HG03064 (cell line): ENCODE data around the gene MIF.
A peak's percentile ranks its signal among the peaks of the same experiment; 100 is the strongest.
"Not testable (repeated sequence)": the region's sequence is repeated elsewhere in the genome, so short reads cannot be mapped to it uniquely, and the experiment has no call there.

Experiments used
- ATAC-seq: cut with Tn5 transposase; IDR thresholded peaks from one replicate; pipeline ENCODE4 v1.9.1; 2021; ENCODE audit warnings: low read depth; ENCODE audit not compliant: unreplicated experiment

The MIF gene

DNA sequence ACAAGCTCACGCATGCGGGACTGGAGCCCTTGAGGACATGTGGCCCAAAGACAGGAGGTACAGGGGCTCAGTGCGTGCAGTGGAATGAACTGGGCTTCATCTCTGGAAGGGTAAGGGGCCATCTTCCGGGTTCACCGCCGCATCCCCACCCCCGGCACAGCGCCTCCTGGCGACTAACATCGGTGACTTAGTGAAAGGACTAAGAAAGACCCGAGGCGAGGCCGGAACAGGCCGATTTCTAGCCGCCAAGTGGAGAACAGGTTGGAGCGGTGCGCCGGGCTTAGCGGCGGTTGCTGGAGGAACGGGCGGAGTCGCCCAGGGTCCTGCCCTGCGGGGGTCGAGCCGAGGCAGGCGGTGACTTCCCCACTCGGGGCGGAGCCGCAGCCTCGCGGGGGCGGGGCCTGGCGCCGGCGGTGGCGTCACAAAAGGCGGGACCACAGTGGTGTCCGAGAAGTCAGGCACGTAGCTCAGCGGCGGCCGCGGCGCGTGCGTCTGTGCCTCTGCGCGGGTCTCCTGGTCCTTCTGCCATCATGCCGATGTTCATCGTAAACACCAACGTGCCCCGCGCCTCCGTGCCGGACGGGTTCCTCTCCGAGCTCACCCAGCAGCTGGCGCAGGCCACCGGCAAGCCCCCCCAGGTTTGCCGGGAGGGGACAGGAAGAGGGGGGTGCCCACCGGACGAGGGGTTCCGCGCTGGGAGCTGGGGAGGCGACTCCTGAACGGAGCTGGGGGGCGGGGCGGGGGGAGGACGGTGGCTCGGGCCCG is at the start of gene MIF:
MIF (plus strand) TSS at position 439 of the 765 bp plus-strand sequence; CDS start at position 531, 92 bp downstream.
- peak; percentile 85 for ATAC-seq

DNA sequence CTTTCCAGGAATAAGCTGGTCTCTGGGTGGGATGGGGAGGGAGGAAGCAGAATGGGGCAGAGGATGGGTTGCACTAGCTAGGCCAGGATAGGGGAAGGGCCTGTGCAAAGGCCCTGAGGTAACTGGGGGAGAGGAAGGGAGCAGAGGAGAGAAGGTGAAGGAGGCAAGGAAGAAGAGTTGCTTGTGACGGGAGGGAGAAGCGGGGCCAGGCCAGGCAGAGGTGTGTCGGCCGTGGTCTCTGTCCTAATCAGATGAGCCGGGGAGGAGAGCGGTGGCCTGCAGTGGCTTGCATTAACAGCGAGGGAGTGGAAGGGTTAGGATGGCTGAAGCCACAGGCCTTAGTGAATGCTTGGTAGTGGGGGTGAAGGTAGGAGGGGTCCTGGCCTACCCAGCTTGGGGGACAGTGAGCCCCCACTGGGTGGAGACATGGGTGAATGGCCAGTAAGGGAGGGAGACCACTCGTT is 49.4 kb upstream of the MIF start:
- ATAC-seq: no peak

DNA sequence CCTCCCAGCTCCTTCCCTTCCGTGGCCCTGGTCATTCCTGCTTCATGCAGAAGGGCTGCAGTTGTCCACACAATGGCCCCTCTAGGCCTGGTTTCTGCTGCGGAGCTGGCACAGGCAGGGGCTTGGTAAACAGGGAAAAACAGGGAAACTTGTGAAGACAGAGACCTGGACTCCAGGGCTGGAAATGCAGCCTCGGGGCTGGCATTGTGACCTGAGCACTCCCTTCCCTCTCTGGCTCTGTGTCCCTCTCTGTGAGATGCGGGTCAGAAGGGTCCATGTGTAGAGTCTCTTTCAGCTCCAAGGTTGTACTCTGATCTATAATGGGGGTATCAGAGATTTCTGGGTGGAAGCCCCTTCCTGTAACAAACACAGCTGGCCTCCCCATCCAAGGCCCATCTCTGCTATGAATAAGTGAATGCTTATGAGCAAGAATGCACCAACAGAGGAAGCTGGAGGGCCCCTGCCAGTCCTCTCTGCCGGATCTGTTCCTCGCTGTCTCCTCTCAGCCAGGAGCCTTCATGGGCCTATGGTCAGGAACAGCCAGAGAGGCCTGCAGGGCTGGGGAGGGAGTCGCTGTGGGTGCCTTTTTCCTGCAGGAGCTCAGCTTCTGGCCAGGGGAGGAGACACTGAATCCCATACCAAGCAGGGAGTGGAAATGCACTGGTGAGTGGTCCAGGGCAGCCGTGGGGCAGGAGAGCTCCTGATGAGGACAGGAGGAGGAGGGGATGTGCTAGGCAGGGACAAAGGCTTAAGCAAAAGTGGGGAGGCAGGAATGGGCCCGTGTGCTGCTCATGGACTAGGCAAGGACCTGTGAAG is 48.7 kb upstream of the MIF start:
- ATAC-seq: no peak

DNA sequence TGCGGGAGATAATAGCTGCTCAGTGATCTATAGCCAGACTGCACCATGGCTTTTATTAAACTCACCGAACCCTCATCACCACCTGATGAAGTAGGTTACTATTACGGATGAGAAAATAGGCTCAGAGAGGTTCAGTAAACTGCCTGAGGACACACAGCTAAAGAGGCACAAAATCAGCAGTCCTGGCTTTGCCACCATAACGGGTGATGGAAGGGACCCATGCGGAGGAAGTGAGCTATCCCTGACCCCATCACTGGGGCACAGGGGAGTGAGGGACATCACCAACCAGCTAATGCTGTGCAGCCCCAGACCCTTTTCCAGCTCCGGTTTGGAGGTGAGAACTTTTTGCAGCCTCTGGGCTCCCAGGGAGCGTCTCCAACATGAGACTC is 48.1 kb upstream of the MIF start:
- ATAC-seq: no peak

DNA sequence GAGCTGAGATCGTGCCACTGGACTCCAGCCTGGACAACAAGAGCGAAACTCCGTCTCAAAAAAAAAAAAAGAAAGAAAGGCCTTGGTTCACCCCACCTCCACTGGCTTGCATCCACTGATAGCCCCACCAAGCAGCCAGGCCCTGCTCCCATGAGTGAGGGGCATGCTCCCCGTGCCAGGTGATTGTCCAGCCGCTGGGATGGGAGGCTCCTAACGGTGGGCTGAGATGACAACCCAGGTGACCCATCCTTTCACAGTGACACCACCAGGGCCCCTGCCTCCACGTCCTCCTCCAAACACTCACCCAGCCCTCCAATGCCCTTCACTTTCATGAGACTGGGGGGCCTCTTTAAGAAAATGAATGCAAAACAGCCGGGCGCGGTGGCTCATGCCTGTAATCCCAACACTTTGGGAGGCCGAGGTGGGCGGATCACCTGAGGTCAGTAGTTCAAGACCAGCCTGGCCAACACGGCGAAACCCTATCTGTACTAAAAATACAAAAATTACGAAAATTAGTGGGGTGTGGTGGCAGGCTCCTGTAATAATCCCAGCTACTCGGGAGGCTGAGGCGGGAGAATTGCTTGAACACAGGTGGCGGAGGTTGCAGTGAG is 46.8 kb upstream of the MIF start:
- ATAC-seq: no peak

DNA sequence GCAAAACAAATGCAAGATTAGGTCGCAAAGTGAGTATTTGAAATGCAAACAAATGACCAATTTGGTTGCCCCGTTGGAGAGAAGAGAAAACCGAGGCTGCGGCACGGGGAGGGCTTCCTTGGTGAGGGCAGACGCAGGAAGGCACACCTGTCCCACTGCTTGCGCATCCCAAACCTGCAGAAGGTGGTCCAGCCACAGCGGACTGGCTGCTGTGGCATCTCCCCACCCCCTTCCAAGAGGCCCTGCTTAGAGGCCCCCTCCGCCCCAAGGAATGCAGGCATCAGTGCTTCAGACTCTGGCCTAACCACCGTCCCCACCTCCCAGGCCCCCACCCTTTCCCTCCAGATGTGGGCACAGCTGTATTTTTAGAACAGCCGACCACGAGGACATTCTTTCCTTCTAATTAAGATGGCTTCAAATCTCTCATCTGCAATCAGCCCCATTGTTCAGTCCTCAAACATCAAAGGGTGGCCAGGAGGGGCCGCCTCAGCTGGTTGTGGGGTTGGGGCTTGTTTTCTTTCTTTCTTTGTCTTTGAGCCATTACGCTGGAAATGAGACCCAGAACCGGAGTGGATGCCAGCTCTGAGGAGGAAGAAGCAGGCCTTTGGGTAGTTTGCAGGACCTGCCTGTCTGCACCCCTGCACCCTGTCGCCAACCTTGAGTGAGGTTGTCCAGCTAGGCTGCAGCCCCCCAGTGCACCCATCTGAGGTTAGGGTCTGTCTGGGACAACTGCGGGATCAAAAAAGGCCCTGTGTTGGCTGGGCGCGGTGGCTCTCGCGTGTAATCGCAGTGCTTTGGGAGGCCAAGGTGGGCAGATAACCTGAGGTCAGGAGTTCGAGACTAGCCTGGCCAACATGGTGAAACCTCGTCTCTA is 46.0 kb upstream of the MIF start:
- ATAC-seq: no peak

DNA sequence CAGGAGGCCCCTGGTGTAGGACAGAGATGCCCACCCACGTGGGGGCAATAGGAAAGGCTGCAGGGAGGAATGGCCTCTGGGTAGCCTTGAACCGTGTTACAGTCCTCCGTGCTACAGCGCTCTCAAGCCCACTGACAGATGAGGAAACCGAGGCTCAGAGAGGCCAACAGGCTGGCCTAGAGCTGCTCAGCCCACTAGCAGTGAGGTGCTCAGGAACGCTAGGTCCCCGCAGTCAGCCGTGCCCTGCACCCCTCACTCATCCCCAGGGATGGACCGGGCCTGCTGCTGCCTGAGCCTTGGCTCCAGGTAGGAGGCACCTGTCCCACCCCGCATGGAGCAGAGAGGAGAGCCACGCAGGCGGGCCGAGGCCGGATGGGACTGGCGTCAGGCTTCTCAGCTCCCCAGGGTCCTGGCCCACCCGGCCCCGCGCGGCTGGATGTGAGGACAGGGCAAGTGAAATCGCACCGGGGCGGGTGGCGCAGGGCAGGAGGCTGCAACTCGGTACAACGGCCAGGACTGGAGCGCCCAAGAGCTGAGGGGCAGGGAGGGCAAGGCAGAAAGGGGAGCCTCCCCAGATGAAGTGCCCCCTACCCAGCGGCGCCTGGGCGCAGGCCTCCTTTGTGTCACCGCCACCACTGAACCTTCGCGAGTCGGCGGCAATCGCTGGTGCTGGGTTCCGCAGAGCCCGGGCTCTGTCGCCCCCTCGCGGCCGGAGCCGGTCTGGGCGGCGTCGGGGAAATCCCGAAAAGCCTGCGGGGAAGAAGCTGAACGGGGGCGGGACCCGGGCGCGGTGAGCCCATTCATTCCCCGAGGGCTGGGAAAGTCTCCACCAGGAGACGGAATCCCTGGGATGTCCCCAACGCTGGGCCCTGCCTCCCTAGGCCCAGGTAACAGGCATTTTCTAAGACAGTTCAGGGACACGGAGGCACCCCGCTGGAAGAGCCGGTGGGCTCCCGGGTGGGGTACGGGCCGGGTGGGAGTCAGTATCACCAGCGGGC is 44.9 kb upstream of the MIF start:
- no peak for ATAC-seq

DNA sequence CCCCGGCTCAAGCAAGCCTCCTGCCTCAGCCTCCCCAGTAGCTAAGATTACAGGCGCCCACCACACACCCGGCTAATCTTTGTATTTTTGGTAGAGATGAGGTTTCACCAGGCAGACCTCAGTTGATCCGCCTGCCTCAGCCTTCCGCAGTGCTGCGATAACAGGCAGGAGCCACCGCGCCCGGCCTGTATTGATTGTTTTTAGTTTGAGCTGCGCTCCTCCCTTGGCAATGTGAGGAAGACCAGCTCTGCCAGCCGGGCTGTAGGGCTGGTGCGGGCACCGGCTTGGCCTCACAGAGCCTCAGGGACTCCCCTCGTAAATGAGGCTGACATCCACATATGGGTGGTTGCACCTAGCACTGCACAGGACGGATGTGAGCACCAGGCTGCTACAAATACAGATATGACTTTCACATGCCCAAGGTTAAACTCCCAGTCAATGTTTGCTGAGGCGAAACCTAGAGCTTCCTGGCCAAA is 44.0 kb upstream of the MIF start:
- ATAC-seq: peak; percentile 69

DNA sequence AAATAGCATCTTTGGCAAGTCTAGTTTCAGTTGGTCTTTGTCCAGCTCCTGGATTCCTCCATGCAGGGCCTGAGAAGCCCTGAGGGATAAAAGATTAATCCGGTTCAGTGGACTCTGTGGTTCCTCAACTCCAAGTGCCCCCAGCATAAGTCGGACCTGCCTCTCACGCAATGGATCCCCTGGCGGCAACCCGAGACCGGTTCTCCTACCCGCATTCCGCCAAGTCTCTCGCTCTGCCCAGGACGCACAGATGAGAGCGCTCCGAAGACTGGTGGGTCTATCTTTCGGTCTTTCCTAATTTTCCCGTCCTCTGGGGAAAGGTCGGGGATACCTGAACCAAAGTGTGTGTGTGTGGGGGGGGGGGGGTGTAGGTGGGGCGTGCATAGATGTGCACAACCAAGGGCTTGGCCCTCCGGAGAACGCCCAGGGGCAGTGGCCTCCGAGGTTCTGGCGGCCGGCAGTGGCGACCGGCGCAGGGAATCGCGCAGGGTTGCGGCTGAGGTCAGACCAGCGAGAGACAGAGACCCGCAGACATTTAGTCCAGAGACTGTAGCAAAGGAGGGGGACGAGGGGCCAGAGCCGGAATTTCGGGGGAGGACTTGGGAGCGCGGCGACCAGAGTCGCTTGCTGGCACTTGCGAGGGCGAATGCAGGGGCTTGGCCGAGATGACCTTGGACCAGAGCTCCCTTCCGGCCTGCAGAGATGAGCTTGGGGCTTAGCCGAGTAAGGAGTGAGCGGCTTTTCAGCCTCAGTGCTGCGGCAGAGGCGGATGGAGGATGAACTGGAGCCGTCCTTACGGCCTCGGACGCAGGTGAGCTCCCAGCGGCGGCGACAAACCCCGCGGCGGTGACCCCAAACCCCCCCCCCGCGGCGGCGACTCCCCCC is 37.2 kb upstream of the MIF start:
- peak; percentile 40 for ATAC-seq

DNA sequence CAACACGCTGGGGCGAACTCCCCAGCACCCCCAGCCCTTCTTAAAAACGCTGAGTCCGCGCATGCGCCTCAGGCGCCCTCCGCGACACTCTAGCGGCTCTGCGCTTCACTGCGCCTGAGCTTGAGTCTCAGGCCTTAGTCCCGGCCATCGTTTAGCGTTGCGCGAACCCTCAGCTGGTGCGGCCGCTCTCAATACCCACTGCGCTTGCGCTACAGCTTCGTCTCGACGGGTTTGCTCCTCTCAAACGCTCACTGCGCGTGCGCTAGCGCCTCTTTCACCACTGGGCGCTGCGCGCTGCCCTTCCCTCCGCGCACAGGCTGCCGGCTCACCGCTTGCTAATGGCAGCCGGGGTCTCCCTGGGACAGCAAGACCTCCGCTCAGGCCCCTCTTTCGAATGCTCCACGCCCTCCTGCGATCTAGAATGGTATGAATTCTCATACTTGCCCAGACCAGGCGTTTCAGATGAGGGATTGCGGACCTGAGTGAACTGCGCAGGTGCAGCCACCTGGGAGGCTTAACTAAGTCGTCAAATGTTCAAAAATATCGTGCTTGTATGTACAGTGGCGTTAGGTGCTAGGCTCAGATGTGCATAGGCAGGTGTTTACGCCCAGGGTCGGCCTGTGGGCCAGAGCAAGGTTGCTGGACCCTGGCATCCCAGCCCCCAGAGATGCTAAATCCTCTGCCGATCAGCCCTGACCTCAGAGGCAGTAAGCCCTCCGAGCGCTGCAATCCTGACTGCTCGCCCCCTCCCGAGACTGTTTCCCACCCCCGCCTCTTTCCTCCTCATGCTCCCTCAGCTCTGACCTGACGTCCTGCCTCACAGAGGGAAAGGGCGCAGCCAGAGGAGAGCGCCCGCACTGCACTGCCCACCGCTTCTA is 36.3 kb upstream of the MIF start, which contains the start of gene SLC2A11:
SLC2A11 (plus strand) TSS at position 270 of the 878 bp plus-strand sequence; CDS start at position 395, 125 bp downstream.
- peak; percentile 90 for ATAC-seq

DNA sequence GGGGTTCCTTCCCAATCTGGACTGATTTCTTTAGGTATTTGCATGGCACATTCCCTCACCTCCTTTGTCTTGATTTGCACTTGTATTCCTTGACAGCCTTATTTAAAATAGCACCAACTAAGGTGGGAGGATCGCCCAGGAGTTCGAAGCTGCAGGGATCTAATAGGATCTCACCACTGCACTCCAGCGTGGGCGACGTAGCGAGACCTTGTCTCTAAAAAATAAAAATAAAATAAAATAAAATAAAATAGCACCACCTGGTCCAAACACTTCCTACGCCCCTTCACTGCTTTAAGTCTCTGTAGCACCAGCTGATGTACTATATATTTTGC is 35.7 kb upstream of the MIF start:
- no peak for ATAC-seq

DNA sequence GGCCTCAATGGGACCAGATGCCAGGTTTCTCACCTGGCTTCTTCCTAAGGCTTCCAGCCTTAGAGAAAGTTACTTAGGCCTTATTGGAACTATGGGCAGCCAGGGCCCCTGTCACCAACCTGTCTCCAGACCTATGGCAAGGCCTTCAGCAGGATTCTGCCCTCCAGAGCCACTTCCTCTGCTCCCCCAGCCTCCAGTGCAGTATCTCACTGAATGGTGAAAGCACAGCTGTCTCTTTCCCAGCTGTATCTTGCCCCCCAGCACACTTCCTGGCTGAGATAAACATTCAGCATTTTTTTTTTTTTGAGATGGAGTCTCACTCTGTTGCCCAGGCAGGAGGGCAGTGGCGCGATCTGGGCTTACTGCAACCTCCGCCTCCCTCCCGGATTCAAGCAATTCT is 35.0 kb upstream of the MIF start:
- no peak for ATAC-seq

DNA sequence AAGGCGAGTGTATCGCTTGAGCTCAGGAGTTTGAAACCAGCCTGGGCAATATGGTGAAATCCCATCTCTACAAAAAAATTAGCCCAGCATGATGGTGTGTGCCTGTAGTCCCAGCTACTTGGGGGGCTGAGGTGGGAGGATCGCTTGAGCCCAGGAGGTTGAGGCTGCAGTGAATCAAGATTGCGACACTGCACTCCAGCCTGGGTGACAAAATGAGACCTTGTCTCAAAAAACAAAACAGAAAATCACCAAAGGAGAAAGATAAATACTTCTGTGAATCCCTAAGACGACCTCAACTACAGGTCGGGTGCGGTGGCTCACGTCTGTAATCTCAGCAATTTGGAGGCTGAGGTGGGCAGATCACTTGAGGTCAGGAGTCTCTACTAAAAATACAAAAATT is 34.0 kb upstream of the MIF start:
- ATAC-seq: not testable (repeated sequence)

DNA sequence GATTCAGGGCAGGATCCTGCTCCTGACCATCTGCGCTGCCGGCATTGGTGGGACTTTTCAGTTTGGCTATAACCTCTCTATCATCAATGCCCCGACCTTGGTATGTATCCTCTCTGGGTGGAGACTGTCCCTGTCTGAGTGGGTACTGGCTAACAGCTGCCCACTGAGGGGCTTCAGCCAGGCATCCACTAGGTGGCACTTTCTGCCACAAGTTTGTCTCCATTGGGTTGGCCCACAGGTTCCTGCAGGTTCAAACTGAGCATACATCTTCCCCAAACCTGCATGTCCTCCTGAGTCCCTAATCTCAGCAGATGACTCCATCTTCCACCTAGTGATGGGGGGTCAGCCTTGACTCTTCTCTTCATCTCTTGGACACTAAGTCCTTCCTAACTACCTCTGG is 32.1 kb upstream of the MIF start:
- no peak for ATAC-seq

DNA sequence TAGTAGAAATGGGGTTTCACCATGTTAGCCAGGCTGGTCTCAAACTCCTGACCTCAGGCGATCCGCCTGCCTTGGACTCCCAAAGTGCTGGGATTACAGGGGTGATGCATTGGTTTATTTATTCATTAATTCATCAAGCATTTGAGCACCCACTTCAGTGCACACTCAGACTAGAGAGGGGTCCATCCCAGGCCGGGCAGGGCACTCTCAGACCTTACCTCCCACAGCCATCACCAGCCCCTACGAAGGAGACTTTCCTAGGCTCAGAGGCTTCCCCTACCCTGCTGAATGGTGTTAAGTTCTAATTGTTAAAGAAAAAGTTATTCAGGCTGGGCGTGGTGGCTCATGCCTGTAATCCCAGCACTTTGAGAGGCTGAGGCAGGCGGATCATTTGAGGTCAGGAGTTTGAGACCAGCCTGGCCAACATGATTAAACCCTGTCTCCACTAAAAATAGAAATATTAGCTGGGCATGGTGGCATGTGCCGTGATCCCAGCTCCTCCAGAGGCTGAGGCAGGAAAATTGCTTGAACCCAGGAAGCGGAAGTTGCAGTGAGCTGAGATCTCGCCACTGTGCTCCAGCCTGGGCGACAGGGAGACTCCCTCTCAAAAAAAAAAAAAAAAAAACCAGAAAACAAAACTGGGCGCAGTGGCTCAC is 29.6 kb upstream of the MIF start:
- ATAC-seq: not testable (repeated sequence)

DNA sequence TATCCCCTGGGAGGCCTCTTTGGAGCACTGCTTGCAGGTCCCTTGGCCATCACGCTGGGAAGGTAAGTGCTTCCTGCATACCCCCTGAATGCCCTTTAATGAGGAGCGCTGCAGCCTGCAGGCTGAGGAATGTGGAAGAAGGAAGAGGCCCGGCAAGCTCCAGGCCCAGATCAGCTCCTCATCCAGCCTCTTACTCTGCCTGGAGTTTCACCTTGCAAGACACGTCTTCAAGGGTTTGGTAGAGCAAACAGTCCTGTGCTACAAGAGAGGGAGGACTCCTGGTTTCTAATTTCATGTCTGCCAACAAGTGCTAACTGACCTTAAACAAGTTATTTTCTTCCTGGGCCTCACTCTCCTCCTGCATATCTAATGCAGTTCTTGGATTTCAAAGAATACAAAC is 25.6 kb upstream of the MIF start:
- ATAC-seq: no peak

DNA sequence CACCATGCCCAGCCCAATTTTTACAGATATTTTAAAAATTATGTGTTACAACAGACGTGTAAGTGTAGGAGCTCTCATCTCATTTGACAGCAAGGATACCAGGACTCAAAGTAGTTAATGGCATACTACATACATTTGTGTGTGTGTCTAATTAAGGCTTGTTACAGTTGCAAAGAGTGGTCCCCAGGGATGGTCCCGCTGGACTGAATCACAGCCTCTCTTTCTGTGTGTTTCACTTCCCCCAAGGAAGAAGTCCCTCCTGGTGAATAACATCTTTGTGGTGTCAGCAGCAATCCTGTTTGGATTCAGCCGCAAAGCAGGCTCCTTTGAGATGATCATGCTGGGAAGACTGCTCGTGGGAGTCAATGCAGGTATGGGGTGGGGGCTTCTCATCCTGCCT is 19.3 kb upstream of the MIF start:
- no peak for ATAC-seq
